ENCODE data around the gene TBC1D22A. TPM values are rescaled to one million over a fixed set of nuclear protein-coding genes. Genes with fewer than 3 reads are reported as not detected.

The TBC1D22A gene
- total and polyA plus RNA-seq, 4 donors: 4.1 to 12.4 (median 8.4) TPM

GRCh38 chr22:46794491-46794890 lies 32.0 kb downstream of the TBC1D22A start:
- Histone ChIP-seq H3K9ac (ENCODE audit: low read depth in 1 of 2, low read length in 2 of 2) (no peak overlapping the region), H3K27me3 (ENCODE audit: control insufficient read depth in 4 of 4, insufficient read depth in 4 of 4, low read length in 3 of 4) (no peaks in the 10 kb centered on the region), H3K27ac (ENCODE audit: low read depth in 1 of 2, low read length in 2 of 2) (no peak overlapping the region), H3K4me3 (ENCODE audit: low read depth in 1 of 3, low read length in 3 of 3) (no peak overlapping the region), H3K4me1 (ENCODE audit: control insufficient read depth in 4 of 4, insufficient read depth in 4 of 4, low read length in 3 of 4) (peaks cover 5 to 15% (median 10%) of the 10 kb centered on the region in 4 donors), H3K9me3 (ENCODE audit: control insufficient read depth in 4 of 4, low read length in 3 of 4) (no peaks in the 10 kb centered on the region), H3K36me3 (ENCODE audit: control insufficient read depth in 4 of 4, insufficient read depth in 3 of 4, low read depth in 1 of 4, low read length in 3 of 4) (peaks cover 0 to 15% (median 7%) of the 10 kb centered on the region in 4 donors)
- TF ChIP-seq SP1 (IDR thresholded peaks at IDR 0.05) (no peak), GABPA (IDR thresholded peaks at IDR 0.05 in 1 of 2, conservative IDR thresholded peaks at IDR 0.05 in 1 of 2) (no peak), HNF4G (IDR thresholded peaks at IDR 0.05) (no peak), NR2F2 (IDR thresholded peaks at IDR 0.05) (no peak), YY1 (IDR thresholded peaks at IDR 0.05) (no peak), CTCF (IDR thresholded peaks at IDR 0.05; ENCODE audit: low read depth, low read length, missing input control) (no peak), JUND (IDR thresholded peaks at IDR 0.05) (no peak), ATF3 (IDR thresholded peaks at IDR 0.05) (no peak), EGR1 (IDR thresholded peaks at IDR 0.05; ENCODE audit: low read depth in 2 of 2) (no peak), FOXA1 (IDR thresholded peaks at IDR 0.05) (no peak), RAD21 (IDR thresholded peaks at IDR 0.05) (no peak)
- no peak for DNase-seq (ENCODE audit: low spot score)
- 91% methylated on average over 12 of the region's 12 CpGs for WGBS

DNA sequence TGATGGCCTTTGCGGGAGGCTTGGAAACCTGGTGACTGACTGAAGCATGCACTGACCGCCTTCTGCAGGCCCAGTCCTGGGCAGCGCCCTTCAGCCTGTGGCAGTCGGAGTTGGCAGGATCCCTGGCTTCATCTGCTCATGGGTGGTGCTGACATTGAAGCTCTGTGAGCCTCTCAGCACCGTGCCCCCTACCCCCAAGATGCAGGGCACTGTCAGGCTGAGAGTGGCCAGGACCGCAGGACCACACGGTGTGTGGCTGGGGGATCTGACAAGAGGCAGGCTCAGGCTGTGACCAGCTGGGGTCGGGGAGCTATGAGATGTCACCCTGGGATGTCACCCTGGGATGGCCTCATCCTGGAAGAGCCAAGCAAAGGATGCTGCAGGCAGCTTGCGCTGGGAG lies 32.7 kb downstream of the TBC1D22A start:
- peaks cover 5 to 15% (median 10%) of the 10 kb centered on the region in 4 donors for H3K4me1 ChIP-seq (ENCODE audit: control insufficient read depth in 4 of 4, insufficient read depth in 4 of 4, low read length in 3 of 4)
- 97% methylated on average over 9 of the region's 9 CpGs for WGBS

More for the DNA sequence above, 32.7 kb downstream of the TBC1D22A start:
- Histone ChIP-seq H3K27me3 (ENCODE audit: control insufficient read depth in 4 of 4, insufficient read depth in 4 of 4, low read length in 3 of 4) (no peaks in the 10 kb centered on the region), H3K27ac (ENCODE audit: low read depth in 1 of 2, low read length in 2 of 2) (no peak overlapping the region), H3K9ac (ENCODE audit: low read depth in 1 of 2, low read length in 2 of 2) (no peak overlapping the region), H3K4me3 (ENCODE audit: low read depth in 1 of 3, low read length in 3 of 3) (no peak overlapping the region), H3K36me3 (ENCODE audit: control insufficient read depth in 4 of 4, insufficient read depth in 3 of 4, low read depth in 1 of 4, low read length in 3 of 4) (peaks cover 0 to 19% (median 7%) of the 10 kb centered on the region in 4 donors), H3K9me3 (ENCODE audit: control insufficient read depth in 4 of 4, low read length in 3 of 4) (no peaks in the 10 kb centered on the region)
- DNase-seq (ENCODE audit: low spot score): no peak
- TF ChIP-seq TAF1 (conservative IDR thresholded peaks at IDR 0.05): no peak
- no peak for TF ChIP-seq JUND (IDR thresholded peaks at IDR 0.05)
- no peak for TF ChIP-seq FOXA1 (IDR thresholded peaks at IDR 0.05)
- TF ChIP-seq ZBTB33 (IDR thresholded peaks at IDR 0.05): no peak
